Islet of Langerhans (tissue), 1 donor: ENCODE data around the gene CDH24.
"Not testable (repeated sequence)": the region's sequence is repeated elsewhere in the genome, so short reads cannot be mapped to it uniquely, and the experiment has no call there.

Experiments
- FAIRE-seq: peaks from one replicate; lab custom pipeline; 2011; peaks lifted over from hg19 to GRCh38; lab: Jason Lieb, UNC

The CDH24 gene

DNA sequence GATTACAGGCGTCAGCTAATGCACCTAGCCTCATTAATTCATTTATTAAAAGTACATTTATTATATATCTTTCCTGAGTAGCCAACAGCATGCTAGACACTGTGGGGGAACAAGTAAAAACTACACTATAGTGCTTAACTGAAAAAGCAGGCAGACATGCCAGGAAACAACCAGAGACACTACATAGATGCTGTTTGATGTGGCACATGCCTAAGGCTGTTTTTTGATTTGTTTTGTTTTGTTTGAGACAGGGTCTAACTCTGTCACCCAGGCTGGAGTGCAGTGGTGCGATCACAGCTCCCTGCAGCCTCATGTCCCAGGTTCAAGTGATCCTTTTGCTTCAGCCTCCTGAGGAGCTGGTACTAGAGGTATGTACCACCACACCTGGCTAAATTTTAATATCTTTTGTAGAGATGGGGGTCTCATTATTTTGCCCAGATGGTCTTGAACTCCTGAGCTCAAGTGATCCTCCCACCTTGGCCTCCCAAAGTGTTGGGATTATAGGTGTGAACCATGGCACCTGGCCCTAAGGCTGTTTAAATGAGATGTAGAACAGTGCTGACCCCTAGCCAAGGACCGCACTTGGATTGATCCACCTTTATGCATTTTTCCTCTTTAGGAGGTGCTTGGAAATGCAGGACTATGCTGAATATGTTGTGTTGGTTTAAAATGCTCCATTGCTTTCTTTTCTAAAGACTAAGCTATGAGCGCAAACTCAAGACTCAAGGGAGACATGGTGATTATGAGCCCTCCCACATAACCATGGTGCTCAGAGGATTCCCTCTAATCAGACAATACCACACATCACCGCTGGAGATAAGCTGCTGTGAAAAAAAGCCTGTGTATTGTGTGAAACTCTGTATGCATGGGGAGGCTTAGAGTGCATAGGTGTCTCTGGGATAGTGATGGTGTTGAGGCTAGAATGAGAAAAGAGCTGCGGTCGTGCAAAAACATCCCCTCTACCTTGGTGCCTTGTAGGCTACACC is 36.9 kb downstream of the CDH24 start:
- no peak for FAIRE-seq

DNA sequence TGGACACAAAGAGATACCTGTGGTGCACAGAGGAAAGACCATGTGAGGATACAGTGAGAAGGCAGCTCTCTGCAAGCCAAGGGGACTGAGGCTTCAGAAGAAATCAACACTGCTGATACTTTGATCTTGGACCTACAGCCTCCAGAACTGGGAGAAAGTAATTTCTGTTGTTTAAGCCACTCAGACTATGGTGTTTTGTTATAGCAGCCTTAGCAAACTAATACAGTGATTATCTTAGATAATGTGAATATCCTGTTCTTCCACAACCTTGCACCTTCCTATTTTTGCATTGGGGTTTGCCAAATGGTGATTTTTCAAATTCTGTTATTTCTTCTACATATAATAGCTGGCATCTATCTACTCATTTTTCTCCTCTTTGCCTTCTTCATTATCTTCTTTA is 39.2 kb downstream of the CDH24 start:
- FAIRE-seq = no peak

DNA sequence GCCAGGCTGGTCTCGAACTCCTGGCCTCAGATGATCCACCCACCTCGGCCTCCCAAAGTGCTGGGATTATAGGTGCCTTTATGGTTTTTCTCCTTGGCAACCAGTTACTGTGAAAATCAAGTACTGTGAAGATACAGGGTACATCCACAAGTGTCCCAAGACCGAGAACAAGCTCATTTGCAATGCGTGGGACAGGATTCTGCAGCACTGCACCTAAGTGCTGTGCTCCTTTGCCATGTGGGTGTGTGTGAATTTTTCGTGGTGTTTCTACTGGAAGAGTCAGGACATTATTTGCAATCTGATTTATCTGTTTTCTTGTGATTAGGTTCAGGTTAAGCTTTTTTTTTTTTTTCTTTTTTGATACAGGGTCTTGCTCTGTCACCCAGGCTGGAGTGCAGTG is 40.2 kb downstream of the CDH24 start:
- no peak for FAIRE-seq

DNA sequence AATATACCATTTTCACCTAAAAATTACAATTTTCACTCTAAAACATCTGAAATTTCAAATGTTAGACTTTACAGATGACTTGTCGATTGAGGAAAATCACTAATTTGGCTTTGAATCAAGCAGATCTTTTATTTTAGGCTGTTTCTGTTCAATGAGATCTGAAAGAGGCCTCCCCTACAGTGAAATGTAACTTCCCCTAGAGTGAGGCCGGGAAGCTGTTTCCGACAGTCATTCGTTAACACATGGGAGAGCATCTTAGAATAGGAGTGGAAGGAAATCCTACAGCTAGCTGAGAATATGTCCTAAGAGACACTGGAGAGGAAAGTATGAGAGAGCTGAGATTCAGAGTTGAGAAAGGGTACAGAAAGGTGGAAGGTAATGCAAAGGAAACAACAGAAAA is 41.7 kb downstream of the CDH24 start:
- FAIRE-seq = no peak

DNA sequence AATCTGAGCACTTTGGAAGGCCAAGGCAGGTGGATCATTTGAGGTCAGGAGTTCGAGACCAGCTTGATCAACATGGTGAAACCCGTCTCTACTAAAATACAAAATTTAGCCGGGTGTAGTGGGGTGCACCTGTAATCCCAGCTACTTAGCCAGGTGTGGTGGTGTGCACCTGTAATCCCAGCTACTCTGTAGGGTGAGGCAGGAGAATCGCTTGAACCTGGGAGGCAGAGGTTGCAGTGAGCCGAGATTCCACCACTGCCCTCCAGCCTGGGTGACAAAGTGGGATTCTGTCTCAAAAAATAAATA is 43.6 kb downstream of the CDH24 start:
- FAIRE-seq = not testable (repeated sequence)

DNA sequence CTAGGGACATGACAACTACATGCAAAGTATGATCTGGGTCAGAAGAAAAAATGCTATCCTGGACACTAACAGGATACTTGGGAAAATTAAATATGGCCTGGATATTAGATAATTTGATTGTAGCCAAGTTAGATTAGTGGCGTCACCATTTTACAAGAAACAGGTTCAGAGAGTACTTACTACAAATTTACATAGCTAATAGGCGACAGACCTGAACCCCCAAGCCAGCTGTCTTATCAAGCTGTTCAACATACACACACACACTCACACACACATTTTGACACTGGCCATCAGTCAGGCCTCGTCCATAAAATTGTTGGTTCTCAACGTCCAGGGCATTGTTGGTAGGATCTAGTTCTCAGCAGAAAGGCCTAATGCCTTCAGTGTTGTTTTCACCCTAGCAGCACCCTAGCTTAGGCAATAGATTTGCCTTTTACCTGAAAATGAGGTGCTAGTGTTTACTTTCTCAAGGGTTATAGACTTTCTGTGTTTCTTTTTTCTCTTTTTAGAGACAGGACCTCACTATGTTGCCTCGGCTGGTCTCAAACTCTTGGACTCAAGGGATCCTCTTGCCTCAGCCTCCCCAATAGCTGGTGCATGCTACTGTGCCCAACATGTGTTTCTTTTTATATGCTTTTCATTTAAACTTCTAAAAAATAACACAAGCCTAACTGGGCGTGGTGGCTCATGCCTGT is 44.1 kb downstream of the CDH24 start:
- FAIRE-seq = no peak

DNA sequence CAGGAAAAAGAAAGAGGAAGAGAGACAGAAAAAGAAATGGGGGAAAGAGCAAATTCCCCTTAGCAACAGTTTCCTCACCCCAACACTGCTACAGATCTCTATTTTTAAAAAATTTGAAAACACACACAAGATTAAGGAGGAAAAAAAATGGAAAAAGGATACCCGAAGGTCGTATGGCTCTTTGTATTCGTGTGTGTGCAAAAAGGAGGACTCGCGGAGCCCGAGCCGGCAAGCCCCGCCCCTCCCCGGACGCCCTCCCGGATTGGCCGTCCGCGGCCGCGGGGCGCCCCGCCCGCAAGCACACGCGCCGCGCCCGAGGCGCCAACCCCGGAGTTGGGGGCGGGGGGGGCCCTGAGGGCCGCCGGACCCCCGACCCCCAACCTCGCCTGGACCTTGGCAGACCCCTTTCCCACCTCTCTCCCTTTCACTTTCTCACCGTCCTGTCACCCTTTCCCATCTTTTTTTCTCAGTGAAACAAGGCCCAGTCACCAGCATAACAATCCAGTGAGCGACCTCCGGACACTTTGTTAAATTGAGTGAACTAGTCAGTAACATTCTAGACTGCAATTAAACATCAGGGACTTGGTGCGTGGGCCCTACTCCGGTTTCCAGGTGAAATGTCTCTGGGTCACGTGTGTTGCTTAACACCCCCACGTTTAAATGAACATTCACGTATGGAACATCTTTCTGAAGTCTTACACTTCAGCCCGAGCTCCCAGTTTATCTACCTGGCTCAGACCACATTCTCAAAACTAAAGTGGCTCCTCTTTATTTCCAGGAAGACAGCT is 47.2 kb downstream of the CDH24 start, which contains the start of gene C14orf93:
Gene C14orf93, minus strand, starts transcription at position 205 of the 788 bp plus-strand sequence. CDS start 11,120 bp downstream, outside the sequence.
- no peak for FAIRE-seq

DNA sequence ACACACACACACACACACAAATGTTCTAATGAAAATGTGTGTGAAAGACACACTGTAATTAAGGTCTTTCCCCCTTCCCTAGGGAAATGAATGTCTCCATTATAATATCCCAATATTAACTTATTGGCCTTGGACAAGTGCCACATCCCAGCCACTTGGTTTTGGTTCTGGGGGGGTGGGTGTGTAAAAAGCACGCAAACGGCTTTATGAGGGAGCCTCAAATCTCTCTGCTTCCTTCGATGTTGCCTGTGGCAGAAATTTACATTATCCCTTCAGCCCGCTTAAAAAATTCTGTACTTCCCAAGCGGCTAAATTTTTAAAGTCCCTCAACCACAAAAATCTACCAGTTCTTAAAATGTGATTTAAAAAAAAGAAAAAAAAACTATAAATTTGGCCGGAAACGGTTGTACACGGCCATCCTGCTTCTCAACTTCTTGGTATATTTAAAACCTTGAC is 47.8 kb downstream of the CDH24 start:
- FAIRE-seq = peak; percentile 49

DNA sequence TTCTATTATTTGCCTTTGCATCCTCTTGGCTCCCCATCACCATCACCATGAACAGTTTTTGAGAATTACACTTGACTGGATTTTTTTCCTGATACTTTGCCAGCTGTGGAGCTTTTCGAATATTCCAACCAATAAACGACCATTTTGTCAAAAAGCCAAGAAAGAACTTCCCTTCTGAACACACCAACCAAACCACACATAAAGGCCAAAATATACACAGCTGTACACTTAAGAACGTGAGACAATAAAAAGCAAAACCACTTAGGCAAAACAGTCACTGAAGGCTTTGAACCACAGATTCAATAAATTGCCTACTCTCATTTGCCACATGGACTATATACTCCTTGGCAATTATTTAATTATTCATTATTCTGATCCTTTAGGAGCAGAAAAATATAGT is 48.5 kb downstream of the CDH24 start:
- no peak for FAIRE-seq

DNA sequence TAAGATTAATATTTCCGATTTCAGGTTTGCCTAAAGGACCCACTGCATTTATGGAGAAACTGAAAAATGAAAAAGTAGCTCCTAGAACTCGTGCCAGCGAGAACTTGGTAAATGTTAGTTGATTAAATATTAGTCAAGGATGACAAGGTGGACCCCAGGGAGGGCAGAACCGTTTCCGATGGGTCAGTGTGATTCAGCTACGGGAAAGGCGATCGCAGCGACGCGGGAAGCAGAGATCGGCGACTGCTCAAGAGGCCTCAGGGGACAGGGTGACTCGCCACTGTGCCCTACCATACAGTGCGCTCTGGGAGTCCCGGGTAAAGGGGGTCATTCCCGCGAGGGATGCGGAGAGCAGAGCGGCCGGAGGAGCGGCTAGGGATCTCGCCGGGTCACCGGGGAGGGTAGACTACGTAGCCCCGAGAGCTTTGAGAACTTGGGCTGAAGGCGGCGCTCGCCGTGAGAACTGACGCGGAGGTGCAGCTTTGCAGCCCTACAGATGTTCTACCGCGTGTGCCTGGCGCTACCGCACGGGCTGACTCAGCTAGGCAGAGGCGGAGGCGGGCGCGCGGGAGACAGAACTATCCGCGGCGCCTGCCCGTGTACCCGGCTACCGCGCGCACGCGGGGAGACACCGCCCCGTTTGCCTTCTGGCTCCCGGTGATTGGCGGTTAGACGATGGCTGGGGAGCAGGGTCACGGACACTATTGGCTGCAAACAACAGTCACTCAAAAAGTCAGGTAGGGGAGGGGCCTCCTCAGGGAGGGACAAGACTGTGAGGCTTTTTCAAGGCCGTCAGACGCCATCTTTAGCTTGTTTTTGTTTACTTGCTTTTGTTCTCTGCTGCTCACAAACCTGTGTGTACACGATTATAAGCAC is 50.5 kb downstream of the CDH24 start:
- FAIRE-seq = peak; percentile 13

DNA sequence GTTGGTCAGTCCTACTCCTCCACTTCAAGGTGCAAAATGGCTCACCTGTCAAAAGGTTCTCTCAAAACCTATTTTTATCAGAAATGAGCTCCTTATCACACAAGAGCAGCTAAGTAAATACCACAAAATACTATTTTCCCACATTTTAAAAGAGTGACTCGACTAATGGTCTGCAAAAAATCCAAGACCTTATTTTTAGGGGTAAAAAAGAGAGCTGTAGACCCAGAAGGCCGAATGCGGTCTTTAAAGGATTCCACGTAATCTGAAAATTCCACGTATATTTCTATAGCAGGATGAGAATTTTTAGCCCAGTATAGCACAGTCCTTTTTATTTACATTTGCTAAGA is 51.2 kb downstream of the CDH24 start:
- FAIRE-seq = peak; percentile 30

DNA sequence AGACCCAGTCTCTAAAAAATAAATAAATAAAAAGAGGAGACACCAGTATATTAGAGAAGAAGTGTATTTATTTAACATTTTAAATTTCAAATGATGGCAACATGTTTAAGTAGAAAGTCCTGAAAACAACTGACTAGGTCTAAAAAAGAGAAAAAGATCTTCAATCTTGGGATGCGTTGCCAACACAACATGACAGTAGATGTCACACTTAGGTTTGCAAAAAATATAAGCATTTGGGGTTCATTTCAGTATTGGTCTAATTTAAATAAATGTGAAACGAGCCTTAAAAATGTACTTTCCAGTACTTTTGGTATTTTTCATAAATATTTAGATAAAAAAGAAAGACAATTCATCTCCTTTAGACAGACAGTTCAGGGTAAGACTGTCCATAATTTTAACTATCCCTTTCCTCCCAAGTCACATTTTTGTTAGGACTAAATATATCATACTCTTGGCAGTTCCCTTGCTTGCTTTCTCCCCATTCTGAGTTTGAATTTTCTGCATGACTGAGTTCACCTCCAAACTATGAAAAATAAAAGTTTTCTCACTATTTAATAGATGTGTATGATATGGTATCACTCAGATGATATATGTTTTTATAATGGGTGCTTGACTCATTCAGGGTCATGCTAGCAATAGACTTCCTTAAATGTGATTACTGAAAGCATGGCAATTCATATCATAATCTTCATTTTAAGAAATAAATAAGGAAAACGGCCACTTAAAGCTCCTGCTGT is 51.7 kb downstream of the CDH24 start:
- no peak for FAIRE-seq

DNA sequence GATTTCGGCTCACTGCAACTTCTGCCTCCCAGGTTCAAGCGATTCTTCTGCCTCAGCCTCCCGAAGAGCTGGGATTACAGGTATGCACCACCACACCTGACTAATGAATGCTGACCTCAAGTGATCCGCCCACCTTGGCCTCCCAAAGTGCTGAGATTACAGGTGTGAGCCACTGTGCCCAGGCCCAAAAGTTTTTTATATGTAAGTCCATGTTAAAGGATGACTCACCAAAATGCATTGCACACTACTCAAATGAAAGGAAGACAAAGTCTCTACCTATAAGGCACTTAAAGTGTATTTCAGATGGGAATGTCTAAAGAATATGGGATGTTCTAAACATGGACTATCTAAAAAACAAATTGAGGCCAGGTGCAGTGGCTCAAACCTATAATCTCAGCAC is 53.0 kb downstream of the CDH24 start:
- FAIRE-seq = not testable (repeated sequence)

DNA sequence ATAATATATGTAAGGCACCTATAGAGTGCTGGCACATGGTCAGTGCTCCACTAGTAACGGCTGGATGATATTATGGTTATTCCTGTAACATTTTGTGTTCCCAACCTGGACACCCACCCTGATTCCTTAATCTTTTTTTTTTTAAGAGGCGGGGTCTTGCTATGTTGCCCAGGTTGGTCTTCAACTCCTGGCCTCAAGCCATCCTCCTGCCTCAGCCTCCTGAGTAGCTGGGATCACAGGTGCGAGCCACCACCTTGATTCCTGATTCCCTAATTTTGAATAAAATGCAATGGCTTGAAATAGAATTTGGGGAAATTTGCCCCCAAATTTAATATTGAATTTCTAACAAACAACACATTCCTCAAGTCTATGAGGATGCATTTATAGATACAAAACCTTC is 54.7 kb downstream of the CDH24 start:
- no peak for FAIRE-seq

DNA sequence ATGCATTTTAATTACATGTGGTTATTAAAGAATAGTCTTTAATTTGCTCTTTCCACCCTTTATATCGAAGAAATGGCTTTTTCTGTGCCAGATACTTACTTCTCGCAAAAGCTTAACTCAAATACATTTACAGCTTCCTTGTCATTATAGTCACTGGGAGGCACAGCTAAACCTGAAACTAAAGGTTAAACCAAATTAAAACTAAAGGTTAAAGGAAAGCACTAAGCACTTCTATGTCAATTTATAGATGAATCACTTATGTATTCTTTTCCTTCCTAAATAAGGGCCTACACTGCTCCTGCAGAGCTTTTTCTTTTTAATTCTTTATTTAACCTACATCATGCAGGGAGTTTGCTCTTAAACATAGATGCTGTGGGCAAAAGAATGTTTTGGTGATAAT is 56.5 kb downstream of the CDH24 start:
- FAIRE-seq = no peak

DNA sequence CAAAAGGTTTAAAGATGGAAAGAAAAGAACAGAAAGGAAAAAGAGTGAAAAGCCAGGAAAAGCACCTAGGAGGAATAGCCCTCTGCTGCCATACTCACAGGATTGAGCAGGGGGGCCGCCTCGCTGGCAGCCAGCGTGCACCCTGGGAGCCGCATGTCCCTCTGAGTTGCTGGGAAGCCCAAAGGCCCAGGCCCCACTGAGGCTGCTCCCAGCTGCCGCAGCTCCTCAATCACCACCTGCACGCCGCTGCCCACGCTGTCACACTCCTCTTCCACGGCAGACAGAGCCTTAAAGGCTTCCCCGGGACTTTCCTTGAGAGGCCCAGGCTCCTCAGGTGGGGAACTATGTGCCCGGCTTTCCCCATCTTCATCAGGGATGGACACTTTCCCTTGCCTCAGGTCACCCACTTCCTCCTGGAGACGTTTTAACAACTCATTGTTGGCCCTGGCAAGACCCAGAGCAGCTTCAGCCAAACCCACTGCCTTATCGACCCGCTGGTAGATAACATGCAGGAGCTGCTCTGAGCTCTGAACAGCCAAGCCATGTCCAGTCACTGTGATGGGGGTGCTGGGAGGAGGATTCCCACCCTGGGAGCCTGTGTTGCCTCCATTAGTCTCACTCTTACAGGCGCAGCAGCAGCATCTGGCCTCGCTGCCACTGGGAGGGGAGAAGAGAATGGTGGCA is 58.8 kb downstream of the CDH24 start:
- FAIRE-seq = no peak

DNA sequence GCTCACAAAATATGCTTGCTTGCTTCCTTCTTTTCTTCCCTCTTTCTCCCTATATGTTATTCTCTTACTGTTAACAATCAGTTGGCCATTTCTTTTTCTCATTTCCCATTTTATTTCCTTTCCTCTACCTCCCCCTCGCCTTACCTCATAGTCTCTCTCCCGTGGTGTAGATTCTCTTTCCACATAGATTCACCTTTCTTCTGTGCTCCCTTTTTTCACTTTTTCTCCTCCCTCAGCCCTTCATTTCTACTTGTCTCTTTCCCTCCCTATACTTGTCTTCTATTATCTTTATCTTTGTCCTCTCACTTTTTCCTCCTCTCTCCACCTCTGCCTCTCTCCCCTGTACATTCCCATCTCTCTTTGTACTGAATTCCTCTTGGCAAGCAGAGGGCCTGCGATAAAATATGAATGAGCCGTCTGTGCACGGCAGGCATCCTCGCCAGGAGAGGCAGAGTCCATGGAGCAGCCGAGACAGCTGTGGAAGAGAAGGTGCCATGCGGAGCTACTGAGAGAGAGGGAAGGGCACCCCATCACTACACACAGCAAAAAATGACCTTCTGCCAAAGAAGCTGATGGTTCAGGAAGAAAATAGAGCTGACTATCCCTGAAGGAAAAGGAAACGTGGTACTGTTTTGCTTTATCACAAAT is 59.5 kb downstream of the CDH24 start:
- FAIRE-seq = no peak
